ENCODE measurements around the gene FRMD3. TPM values are rescaled to one million over a fixed set of nuclear protein-coding genes. Genes with fewer than 3 reads are reported as not detected.

The FRMD3 gene
- total RNA-seq, 1 experiment from 2014 or later, result 0.55 TPM

DNA sequence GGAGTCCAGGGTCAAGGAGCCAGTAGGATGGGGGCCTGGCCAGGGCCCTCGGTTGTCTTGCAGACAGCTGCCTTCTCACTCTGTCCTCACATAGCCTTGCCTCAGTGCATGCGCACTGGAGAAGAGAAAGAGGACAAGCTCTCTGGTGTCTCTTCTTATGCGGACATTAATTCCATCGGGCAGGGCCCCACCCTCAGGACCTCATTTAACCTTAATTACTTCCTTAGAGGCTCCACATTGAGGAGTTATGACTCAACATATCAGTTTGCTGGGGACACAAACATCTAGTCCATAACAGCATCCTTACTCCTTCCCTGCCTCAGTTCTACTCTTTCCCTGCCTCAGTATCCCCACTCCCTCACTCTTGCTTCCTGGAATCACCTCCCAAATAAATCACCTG lies 78.4 kb downstream of the FRMD3 start:
- Histone ChIP-seq H3K27me3 (ENCODE audit: insufficient read depth, low read length) (no peaks in the 10 kb centered on the region), H3K18ac (ENCODE audit: insufficient read length, low read depth, low read length) (no peak overlapping the region), H3K4me1 (ENCODE audit: insufficient read depth, low read length) (no peaks in the 10 kb centered on the region), H4K91ac (ENCODE audit: insufficient read length, low read depth, low read length) (no peak overlapping the region), H3K27ac (ENCODE audit: insufficient read length, low read depth, low read length) (no peak overlapping the region), H3K9me3 (ENCODE audit: control insufficient read depth, low read depth, low read length) (no peaks in the 10 kb centered on the region), H3K79me2 (ENCODE audit: insufficient read depth, low read length) (no peaks in the 10 kb centered on the region), H2BK15ac (ENCODE audit: low read depth, low read length) (no peak overlapping the region), H3K79me1 (ENCODE audit: insufficient read depth, low read depth, low read length, poor library complexity, severe bottlenecking) (no peaks in the 10 kb centered on the region), H2BK120ac (ENCODE audit: low read depth, low read length, poor library complexity, severe bottlenecking) (no peak overlapping the region), H3K23ac (ENCODE audit: insufficient read length, low read depth, low read length) (no peak overlapping the region), H4K20me1 (ENCODE audit: control insufficient read depth, insufficient read depth, insufficient read length) (no peaks in the 10 kb centered on the region), H3K4ac (ENCODE audit: low read depth, low read length) (no peak overlapping the region), H3K4me2 (ENCODE audit: insufficient read depth, insufficient read length, low read length) (no peak overlapping the region), H3K9ac (ENCODE audit: extremely low read depth, insufficient read length, low read length) (no peak overlapping the region), H3K14ac (ENCODE audit: insufficient read depth, low read length) (no peak overlapping the region), H3K56ac (ENCODE audit: insufficient read length, low read depth, low read length) (no peak overlapping the region), H4K8ac (replicated peaks; ENCODE audit: insufficient read length, low read depth, low read length) (no peak overlapping the region), H2AFZ (ENCODE audit: low read length) (no peak overlapping the region), H2BK5ac (ENCODE audit: insufficient read length, low read length) (no peak overlapping the region), H4K5ac (ENCODE audit: insufficient read length, low read depth, low read length) (no peak overlapping the region), H2AK5ac (ENCODE audit: insufficient read length, low read length) (no peak overlapping the region), H2BK20ac (ENCODE audit: low read depth, low read length, poor library complexity, severe bottlenecking) (no peak overlapping the region), H3K23me2 (ENCODE audit: insufficient read length, low read depth, low read length, poor library complexity, severe bottlenecking) (no peaks in the 10 kb centered on the region), H2BK12ac (ENCODE audit: insufficient read length, low read depth, low read length) (no peak overlapping the region), H3T11ph (ENCODE audit: low read length) (no peak overlapping the region)
- Mint-ChIP-seq H3K4me3 (no peak overlapping the region), H3K9me3 (peaks cover 7 to 8% of the 10 kb centered on the region in 2 experiments), H3K36me3 (ENCODE audit: insufficient read depth in 1 of 3, low read depth in 3 of 3) (peaks cover 3 to 8% (median 6%) of the 10 kb centered on the region in 3 experiments; a peak in 5 of 7 replicates), H3K4me1 (peaks cover 4 to 6% of the 10 kb centered on the region in 2 experiments; a peak in 3 of 4 replicates), H3K27ac (no peak overlapping the region), H3K27me3 (ENCODE audit: low read depth) (no peaks in the 10 kb centered on the region; the same call in 1 of the 2 replicates)
- no CpG with 5 or more reads among the region's 4 CpGs for WGBS (ENCODE audit: extremely low coverage, insufficient read length, low lambda C conversion rate)
- DNase-seq, result no peak
- TF ChIP-seq, protein P1, sequence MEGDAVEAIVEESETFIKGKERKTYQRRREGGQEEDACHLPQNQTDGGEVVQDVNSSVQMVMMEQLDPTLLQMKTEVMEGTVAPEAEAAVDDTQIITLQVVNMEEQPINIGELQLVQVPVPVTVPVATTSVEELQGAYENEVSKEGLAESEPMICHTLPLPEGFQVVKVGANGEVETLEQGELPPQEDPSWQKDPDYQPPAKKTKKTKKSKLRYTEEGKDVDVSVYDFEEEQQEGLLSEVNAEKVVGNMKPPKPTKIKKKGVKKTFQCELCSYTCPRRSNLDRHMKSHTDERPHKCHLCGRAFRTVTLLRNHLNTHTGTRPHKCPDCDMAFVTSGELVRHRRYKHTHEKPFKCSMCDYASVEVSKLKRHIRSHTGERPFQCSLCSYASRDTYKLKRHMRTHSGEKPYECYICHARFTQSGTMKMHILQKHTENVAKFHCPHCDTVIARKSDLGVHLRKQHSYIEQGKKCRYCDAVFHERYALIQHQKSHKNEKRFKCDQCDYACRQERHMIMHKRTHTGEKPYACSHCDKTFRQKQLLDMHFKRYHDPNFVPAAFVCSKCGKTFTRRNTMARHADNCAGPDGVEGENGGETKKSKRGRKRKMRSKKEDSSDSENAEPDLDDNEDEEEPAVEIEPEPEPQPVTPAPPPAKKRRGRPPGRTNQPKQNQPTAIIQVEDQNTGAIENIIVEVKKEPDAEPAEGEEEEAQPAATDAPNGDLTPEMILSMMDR (conservative IDR thresholded peaks at IDR 0.05), result no peak

Measured in H9 (cell line).